GM18507 (cell line): Measurements from ENCODE around the gene ADGRL1.
"Not testable (repeated sequence)": the region's sequence is repeated elsewhere in the genome, so short reads cannot be mapped to it uniquely, and the experiment has no call there.

Experiments
- DNase-seq: peaks from one replicate; pipeline ENCODE4 v3.0.0; 2011; ENCODE audit warnings: low read depth; ENCODE audit not compliant: insufficient read length; ENCODE audit errors: extremely low spot score
- FAIRE-seq: peaks from 2 replicates; lab custom pipeline; 2011; peaks lifted over from hg19 to GRCh38; lab: Jason Lieb, UNC

ADGRL1 gene

GRCh38 chr19:14205452-14206287, at the start of gene ADGRL1:
Gene ADGRL1, minus strand, starts transcription at chr19:14206169. Its CDS starts 22,567 bp downstream, at chr19:14183602.
- DNase-seq, FAIRE-seq: not testable (repeated sequence)

GRCh38 chr19:14255316-14255715, 49.3 kb upstream of the ADGRL1 start:
- not testable (repeated sequence) for DNase-seq, FAIRE-seq

- FAIRE-seq, DNase-seq: not testable (repeated sequence)
These were observed 48.0 kb upstream of the ADGRL1 start for GRCh38 chr19:14253822-14254599.

DNA sequence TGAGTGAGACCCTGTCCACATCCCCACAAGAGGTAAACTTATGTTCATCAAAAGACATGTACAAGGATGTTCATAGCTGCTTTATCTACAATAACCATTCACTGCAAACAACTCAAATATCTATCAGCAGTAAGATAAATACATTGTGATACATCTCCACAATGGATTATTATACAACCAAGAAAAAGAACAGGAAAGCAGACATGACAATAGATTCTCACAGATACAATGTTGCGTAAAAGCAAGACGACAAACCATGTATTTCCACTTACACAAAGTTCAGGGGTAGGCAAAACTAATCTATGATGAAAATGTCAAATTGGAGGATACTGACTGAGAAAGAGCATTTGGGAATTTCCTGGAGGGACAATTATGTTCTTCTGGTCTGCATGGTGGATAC, 46.2 kb upstream of the ADGRL1 start:
- not testable (repeated sequence) for FAIRE-seq

GRCh38 chr19:14250870-14251269, 44.9 kb upstream of the ADGRL1 start:
- no peak for FAIRE-seq

More for the DNA sequence above, 46.2 kb upstream of the ADGRL1 start:
- not testable (repeated sequence) for DNase-seq

DNA sequence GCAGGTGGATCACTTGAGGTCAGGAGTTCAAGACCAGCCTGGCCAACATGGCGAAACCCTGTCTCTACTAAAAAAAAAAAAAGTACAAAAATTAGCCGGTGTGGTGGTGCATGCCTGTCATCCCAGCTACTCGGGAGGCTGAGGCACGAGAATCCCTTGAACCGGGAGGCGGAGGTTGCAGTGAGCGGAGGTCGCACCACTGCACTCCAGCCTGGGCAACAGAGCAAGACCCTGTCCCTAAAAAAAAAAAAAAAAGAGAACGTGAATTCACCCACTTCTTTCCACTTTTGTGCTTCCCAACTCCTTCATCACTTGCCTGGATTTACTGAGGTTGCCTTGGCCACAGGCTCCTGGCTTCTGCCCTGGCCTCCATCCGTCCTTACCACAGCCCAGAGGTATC, 44.3 kb upstream of the ADGRL1 start:
- not testable (repeated sequence) for FAIRE-seq

More at GRCh38 chr19:14250870-14251269, 44.9 kb upstream of the ADGRL1 start:
- DNase-seq = no peak

DNA sequence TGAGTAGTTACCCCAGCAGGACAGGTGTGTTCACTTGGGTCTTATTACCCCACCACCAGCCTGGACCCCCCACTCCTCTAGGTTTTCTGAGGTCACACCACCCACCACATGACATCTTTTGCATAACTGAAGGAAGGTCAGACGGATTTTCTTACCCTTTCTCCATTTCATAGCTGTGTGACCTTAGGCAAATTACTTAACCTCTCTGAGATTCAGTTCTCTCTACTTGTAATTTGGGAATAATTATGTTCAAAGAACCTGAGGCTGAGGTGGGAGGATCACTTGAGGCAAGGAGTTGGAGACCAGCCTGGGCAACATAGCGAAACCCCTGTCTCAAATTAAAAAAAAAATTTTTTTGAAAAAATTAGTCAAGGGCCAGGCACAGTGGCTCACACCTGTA, 43.9 kb upstream of the ADGRL1 start:
- not testable (repeated sequence) for DNase-seq, FAIRE-seq

More for the DNA sequence above, 44.3 kb upstream of the ADGRL1 start:
- DNase-seq = not testable (repeated sequence)

- DNase-seq, FAIRE-seq: not testable (repeated sequence)
These were observed 43.2 kb upstream of the ADGRL1 start for GRCh38 chr19:14249012-14249754.

GRCh38 chr19:14248578-14249011, 42.6 kb upstream of the ADGRL1 start:
- FAIRE-seq (no peak), DNase-seq (no peak)

DNA sequence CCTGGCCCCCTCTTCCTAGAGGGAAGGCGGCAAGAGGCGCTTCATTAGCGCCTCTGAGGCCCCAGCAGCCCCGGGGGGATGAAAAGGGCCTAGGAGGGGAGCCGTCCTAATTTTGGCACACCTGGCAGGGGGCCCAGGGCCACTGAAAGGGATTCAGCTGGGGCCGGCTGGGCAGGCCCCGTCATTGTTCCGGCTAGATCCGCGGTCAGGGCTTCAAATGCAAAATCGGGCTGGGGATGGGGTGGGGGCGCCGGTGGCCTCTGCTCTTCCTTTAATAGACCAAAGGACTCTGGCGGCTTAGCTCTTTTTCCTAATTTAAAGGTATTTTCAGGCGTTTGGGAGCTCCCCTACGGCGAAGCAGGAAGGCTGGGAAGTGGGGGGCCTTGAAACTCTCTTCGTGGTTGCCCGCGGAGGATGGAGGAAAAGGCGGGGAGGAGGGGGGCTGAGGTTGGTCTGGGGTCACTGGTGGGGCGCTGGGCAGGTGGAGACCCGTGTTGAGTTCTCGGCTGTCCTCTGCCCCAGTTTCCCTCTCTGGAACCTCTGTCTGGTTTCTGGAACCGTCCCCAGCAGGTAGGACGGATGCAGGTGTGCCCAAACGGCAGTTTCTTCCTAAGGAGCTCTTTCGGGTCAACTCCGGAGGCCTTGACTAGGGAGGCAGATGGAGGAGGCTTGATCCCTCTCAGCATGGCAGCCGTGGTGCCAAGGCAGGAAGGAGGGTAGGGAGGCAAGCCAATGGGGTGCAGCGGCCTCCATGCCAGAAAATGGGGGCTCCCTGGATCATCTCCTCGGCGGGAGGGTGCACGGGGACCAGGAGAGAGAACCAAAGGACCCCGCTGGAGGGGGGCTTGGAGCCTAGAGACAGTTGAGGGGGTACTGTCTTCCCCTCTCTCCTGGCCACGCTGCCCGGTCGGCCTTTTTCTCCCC, 41.8 kb upstream of the ADGRL1 start:
- not testable (repeated sequence) for DNase-seq, FAIRE-seq

- not testable (repeated sequence) for DNase-seq, FAIRE-seq
These were observed 41.2 kb upstream of the ADGRL1 start for GRCh38 chr19:14247205-14247547.

DNA sequence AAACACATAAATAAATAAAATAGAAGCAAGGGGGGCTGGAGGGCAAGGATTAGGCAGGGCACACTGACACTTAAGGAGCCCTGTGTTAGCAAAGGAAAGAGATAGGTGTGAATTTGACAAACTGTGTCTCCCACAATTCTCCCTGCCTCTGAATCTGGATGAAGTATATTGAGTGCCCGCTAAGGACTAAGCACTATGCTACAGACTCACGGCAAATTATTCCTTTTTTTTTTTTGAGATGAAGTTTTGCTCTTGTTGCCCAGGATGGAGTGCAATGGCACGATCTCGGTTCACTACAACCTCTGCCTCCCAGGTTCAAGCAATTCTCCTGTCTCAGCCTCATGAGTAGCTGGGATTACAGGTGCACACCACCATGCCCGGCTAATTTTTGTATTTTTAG, 38.4 kb upstream of the ADGRL1 start:
- FAIRE-seq, DNase-seq: not testable (repeated sequence)

DNA sequence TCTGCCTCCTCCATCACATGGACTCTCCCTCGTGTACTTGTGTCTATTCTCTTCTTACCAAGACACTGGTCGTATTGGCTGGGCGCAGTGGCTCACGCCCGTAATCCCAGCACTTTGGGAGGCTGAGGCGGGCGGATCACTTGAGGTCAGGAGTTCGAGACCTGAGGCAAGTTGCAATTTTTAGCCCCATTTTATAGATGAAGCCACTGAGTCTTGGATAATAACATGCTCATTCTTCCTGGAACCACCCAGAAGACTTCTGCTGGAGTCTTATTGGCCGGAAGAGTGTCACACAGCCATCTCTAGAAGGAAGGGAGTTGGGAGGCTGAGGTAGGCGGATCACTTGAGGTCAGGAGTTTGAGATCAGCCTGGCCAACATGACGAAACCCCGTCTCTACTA, 37.7 kb upstream of the ADGRL1 start:
- FAIRE-seq, DNase-seq: not testable (repeated sequence)

- DNase-seq (no peak), FAIRE-seq (no peak)
These were observed 31.3 kb upstream of the ADGRL1 start for GRCh38 chr19:14237014-14237941.

DNA sequence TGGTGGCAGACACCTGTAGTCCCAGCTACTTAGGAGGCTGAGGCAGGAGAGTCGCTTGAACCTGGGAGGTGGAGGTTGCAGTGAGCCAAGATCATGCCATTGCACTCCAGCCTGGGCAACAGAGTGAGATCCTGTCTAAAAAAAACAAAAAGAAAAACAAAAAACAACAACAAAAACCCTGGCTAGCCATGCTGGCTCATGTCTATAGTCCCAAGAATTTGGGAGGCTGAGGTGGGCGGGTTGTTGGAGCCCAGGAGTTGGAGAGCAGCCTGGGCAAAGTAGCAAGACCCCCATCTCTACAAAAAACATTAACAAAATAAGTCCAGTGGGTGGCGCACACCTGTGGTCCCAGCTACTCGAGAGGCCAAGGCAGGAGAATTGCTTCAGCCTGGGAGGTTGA, 27.0 kb upstream of the ADGRL1 start:
- not testable (repeated sequence) for FAIRE-seq, DNase-seq

DNA sequence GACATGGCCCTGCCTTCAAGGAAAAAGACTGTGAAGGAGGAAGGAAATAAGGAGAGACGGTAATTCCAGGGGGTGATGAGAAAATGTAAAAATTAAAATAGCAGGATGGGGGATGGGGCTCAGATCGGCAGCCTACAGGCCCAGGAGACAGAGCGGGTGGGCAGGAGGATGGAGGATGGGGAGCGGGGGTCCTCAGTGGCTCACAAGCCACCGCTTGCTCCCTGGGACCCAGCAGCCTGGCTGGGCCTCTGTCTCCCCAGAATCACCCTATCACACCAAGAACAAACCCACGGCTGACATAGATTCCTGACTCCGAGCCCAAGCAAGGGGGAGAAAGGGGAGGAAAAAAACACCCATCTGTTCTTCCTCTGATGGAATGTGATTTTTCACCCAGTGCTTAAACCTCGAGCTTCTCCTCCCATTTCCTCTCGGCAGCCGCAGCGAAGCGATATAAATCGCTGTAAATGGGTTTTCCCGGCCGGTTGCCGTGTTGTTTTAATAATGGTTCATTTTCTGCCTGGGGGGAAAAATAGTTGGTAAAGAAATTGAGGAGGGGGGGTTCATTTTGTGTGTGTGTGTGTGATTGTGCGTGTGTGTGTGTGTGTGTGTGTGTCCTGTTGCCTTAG, 22.6 kb upstream of the ADGRL1 start:
- not testable (repeated sequence) for FAIRE-seq, DNase-seq

GRCh38 chr19:14226498-14226897, 20.5 kb upstream of the ADGRL1 start:
- not testable (repeated sequence) for FAIRE-seq, DNase-seq
